Activated T-cell treated with anti-CD3 and anti-CD28 coated beads for 48 hours (primary cell): Measurements from ENCODE around the gene DDX19B.
"Not testable (repeated sequence)": the region's sequence is repeated elsewhere in the genome, so short reads cannot be mapped to it uniquely, and the experiment has no call there.

Experiments
- DNase-seq: peaks from one replicate; pipeline ENCODE4 v3.0.0-alpha.2; 2020; ENCODE audit warnings: low read depth

The DDX19B gene

DNA sequence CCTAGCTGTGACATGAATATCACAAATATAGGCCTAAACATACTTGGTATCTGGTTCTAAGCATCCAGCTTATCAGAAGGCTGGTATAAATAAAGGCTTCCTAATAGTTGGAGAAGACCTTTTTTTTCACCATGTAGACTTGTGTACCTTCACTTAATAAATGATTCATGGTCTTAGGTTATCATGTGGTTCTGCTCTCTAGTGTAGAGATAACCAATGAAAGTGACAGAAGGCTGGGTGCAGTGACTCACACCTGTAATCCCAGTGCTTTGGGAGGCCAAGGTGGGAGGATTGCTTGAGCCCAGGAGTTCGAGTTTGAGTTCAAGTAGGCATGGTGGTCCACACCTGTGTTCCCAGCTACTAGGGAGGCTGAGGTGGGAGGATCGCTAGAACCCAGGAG is 50.8 kb downstream of the DDX19B start:
- DNase-seq, result no peak

DNA sequence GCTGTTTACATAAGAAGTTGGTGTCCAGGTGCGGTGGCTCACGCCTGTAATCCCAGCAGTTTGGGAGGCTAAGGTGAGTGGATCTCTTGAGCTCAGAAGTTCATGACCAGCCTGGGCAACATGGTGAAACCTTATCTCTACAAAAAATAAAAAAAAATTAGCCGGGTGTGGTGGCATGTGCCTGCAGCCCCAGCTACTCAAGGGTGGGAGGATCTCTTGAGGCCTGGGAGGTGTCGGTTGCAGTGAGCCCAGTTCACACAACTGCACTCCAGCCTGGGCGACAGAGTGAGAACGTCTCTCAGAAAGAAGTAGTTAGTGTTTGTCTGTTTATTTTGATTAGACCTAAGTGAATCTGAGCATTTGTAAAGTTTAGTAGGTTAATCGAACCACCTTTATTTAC is 60.6 kb downstream of the DDX19B start:
- no peak for DNase-seq

DNA sequence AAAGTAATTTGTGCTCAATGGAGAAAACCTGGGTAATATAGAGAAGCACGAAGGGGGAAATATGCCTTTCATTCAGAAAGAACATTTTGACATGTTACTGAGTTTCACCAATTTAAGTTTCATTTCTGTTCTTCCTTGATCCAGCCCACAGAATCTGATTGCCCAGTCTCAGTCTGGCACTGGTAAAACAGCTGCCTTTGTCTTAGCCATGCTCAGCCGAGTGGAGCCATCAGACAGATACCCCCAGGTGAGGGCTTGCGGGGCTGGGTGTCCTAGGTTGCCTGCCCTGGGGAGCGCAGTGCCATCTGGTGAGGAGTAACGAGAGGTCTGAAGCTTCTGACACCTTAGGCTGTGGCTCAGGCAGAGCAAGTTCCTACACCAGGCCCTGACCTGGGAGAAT is 65.4 kb downstream of the DDX19B start:
- no peak for DNase-seq

DNA sequence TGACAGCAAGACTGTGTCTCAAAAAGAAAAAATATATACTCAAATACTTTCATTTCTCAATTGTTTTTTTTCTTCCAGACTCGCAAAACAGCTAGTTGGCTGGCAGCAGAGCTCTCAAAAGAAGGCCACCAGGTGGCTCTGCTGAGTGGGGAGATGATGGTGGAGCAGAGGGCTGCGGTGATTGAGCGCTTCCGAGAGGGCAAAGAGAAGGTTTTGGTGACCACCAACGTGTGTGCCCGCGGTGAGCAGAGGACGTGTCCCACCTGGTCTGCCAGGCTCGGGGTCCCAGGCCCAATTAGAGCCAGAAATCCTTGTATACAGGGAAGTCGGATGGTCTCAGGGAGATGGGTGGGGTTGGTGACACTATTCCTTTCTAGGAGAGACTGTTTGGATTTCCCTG is 71.2 kb downstream of the DDX19B start:
- not testable (repeated sequence) for DNase-seq

DNA sequence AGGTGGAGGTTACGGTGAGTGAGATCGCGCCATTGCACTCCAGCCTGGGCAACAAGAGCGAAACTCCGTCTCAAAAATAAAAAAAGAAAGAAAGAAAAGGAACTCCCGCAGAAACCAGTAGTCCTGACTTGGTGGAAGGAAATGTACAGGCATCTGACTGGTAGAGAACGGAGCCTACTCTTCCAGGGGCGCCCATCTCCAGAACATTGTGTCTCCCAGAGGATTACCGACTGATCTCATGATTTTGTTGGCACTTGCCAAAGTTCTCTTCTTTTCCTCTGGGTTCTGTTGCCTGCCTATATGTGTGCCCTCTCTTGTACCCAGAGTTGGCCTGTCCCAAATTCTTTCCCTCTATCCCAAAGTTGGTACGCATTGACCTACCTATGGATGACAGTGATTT is 71.9 kb downstream of the DDX19B start:
- DNase-seq, result no peak

DNA sequence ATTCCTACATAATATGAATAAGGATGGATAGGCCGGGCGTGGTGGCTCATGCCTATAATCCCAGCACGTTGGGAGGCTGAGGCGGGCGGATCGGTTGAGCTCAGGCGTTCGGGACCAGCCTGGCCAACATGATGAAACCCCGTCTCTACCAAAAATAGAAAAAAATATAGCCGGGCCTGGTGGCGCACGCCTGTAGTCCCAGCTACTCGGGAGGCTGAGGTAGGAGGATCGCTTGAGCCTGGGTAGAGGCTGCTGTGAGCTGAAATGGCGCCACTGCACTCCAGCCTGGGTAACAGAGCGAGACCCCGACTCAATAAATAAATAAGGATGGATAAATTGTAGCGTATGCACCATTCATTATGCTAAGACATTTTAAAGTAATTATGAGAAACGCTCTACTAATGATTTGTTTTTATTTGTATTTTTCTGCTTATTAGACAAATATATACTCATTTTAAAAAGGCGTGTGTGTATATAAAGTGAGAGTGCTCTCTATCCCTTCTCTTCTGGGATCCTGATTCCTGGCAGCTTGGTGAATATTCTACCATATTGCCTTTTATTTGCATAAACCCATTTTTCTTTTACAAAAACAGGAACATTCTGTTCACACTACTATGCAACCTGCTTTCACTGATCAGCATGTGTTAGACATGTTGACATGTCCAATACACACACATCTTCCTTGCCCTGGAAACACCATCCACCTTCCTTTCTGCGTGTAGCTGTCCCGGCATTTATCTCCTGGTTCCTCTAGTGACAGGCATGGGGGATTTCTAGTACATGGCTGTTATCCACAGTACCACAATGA is 74.1 kb downstream of the DDX19B start:
- no peak for DNase-seq

DNA sequence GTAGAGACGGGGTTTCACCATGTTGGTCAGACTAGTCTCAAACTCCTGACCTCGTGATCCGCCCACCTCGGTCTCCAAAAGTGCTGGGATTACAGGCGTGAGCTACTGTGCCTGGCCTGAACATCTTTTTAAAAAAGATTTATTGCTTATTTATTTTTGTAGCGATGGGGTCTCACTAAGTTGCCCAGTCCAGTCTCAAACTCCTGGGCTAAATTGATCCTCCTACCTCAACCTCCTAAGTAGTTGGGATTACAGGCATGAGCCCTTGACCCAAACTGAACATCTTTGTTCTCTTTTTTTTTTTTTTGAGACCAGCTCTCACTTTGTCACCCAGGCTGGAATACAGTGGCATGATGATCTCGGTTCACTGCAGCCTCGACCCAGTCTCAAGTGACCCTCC is 75.2 kb downstream of the DDX19B start:
- no peak for DNase-seq

DNA sequence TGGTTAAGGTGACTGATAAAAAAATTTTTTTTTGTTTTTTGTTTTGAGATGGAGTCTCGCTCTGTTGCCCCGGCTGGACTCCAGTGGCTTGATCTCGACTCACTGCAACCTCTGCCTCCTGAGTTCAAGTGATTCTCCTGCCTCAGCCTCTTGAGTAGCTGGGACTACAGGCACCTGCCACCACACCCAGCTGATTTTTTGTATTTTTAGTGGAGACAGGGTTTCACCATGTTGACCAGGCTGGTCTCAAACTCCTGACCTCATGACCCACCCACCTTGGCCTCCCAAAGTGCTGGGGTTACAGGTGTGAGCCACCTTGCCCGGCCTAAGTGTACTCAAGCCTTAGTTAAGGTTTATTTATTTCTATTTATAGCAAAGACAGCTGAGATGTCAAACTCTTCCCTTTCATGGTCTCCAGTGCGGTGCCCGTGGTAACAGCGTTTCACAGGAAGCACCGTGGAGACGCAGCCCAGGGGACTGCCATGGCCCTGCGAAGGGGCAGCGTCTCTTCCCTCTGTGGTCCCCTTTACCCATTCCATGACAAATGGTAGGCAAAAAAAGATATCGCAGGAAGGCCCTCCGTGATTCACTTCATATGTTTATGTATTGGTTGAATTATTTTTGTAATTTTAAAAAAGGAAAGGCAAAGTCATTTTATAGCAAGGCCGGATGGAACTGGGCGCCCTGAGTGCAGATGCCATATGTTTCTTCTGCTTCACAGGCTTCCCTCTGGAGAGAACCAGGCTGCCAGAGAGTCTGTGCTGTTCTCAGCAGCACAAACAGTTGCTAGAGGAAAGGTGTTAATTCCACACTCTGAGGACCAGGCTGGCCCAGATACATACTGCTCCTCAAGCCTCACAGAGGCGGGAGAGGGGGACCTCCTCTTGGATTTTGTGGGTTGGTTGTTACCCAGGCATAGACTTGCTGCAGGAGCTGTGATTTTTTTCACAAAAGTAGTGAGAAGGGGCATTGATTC is 76.9 kb downstream of the DDX19B start:
- DNase-seq, result no peak

DNA sequence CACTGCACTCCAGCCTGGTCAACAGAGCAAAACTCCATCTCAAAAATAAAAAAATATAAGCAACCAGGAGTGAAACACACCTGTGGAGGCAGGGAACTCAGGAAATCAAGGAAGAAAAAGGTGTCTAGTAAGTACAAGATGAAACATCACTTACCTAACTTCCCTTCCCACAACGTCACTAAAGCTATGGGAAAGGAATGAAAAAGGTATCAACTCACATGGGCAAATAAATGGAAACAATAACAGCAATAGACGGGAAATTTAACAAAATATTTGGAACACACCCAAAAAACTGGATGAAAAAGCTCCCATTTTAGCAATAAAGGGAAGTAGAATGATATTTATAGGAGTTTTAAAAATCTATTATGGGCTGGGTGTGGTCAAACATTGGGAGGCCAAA is 78.8 kb downstream of the DDX19B start:
- DNase-seq, result no peak

DNA sequence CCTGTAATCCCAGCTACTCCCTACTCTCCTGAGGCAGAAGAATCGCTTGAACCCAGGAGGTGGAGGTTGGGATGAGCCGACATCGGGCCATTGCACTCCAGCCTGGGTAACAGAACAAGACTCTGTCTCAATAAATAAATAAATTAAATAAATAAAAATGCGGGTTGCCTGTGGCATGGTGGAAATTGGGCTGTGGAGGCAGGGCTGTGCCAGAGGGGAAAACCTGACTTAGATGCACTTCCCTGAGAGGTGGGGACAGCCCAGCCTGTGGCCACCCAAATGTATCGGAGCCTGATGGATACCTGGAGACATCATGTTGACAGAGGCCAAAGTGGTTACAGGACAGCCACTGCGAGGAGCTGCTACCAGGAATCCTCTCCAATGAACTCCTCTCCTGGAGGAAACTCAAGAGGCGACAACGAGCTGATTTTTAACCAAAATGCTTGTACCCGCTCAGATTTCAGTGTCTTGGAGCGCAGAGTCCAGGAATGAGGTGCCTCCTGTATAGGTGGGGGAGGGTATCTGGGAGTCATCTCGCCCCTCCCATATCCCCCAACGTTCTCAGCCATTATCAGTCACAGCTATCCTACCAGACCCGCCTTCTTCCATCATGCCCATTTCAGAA is 80.0 kb downstream of the DDX19B start:
- no peak for DNase-seq

DNA sequence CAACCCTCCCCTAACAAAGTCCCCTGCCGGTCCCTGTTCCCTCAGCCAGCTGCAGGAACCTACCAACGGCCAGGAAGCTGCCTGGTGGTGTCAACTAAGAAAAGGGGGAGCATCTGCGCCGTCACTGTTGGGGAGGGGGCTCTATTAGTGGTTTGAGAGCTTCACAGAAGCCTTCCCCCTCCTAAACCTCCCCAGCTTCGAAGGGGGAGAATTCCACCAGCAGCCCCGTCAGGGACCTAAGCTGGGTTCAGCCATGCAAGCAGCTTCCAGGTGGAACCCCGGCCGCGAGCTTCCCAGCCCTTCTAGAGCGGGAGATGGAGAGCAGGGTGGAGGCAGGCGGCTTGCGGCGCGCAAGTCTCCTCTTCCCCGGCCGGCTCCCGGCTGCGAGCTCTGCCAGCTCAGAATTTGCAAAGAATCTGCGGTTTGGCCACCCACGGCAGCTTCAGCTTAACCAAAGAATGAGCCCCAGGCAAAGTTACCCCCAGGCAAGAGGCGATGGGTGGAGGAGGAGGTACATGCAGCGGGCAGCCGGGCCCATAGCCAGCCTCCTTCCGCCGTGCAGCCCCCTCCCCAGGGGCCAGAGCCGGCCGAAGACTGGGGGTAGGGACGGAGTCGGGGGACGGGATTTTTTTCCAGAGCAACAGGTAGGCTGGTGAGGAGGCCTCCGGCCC is 81.4 kb downstream of the DDX19B start:
- peak; percentile 78 for DNase-seq

DNA sequence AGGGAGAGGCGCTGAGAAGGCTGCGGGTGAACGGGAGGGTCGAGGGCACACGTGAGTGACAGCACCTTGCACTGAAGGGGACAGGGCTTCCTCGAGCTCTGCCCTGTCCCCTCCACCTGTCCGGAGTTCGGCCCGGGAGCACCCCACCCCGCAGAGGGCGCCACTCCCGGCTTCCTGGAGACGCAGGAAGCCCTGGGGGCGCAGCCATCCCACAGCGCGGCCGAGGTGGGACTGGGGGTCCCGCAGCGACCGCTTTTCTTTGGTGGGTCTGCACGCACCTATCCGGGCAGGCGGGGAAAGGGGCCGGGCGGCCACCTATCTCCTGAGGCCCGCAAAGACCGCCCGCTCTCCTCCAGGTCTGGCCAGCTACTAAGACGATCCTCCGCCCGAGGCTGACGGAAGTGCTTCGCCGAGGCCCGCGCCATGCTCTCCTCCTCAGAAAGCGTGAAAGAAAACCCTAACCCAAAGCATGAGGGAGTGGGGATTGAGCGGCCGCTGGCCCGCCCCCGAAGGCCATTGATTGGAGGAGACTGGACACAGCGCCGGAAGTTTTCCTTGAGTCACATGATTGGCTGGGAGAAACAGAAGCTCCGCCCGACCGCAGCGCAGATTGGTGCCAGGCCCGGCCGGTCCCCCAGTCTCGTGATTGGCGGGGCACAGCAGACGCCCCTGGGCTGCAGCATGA is 82.1 kb downstream of the DDX19B start:
- peak; percentile 94 for DNase-seq

DNA sequence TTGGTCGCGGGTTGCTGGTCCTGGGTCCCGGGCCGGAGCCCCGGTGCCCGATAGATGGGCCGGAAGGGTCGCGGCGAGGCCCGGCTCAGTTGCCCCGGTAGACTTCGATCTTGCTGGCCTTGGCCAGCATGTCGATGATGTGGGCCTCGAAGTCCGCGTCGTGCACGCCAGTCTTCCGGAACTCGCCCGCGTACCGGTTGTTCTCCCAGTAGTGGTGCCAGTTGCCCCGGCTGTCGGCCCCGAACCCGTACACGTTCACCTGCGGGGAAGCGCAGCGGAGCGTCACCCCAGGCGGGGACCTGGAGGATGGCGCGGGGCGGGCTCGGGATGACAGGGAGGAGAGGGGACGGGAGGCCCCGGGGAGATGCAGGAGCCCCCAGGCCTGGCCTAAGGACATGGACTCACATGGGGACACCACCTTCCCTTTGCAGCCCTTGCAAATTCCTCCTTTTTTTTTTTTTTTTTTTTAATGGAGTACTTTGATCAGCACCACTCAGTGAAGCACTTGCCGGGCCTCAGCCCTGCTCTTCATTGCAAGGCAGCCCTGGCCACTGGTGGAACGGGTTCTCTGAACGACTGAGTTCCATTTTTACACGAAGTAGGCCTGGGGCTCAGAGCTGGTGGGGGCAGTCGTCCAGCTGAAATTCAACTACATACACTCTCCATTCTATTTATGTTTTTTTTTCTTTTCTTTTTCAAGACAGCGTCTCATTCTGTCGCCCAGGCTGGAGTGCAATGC is 82.8 kb downstream of the DDX19B start:
- no peak for DNase-seq

DNA sequence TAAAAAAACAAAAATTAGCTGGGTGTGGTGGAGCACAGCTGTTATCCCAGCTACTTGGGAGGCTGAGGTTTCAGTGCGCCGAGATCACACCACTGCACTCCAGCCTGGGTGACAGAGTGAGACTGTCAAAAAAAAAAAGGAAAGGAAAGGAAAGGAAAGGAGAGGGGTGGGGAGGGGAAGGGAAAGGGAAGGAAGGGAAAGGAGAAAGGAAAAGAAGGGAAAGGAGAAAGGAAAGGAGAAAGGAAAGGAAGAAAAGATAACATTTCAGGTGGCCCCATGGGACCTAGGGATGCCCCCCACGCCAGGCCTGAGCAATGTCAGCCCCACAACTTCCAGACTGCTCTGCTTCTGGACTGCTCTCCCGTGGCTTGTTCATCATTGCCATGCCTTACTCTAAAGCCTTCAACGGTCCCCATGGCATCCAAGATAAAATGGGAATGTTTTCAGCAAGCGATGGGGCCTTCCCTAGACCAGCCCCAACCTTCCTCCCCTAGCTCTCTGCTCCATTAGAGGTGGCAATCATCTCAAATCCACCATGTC is 84.5 kb downstream of the DDX19B start:
- DNase-seq, result no peak
